ENCODE data around the gene ATP2C1. TPM values are rescaled to one million over a fixed set of nuclear protein-coding genes. Genes with fewer than 3 reads are reported as not detected.

ATP2C1 gene
- total and polyA plus RNA-seq, 2 experiments from 2014 or later, result 28.1 to 75.7 TPM

DNA sequence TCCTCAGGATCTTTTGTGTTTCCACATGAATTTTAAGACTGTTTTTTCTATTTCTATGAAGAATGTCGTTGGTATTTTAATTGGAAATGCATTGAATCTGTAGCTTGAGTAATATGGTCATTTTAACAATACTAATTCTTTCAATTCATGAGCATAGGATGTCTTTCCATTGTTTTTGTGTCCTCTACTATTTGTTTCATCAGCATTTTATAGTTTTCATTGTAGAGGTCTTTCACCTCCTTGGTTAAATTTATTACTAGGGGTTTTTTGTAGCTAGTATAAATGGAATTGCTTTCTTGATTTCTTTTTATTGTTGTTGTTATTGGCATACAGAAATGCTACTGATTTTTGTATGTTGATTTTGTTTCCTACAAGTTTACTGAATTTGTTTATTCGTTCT lies 17.3 kb upstream of the ATP2C1 start:
- no peak for ATAC-seq
- Mint-ChIP-seq H3K4me1 (no peaks in the 10 kb centered on the region), H3K36me3 (ENCODE audit: low read depth) (no peaks in the 10 kb centered on the region), H3K9me3 (peaks cover 13% of the 10 kb centered on the region; the same call in 1 of the 3 replicates), H3K27ac (no peak overlapping the region), H3K27me3 (ENCODE audit: insufficient read depth, low read depth, poor library complexity) (peaks cover 1% of the 10 kb centered on the region), H3K4me3 (no peak overlapping the region)
- Histone ChIP-seq H3K27ac (ENCODE audit: low read depth) (no peak overlapping the region), H3F3A (replicated peaks; ENCODE audit: low read depth) (no peaks in the 10 kb centered on the region), H3K27me3 (ENCODE audit: insufficient read depth) (no peaks in the 10 kb centered on the region), H4K20me1 (replicated peaks; ENCODE audit: insufficient read depth) (no peaks in the 10 kb centered on the region), H3K36me3 (ENCODE audit: insufficient read depth) (no peaks in the 10 kb centered on the region), H3K4me2 (no peak overlapping the region), H3K4me3 (no peak overlapping the region), H2AFZ (no peak overlapping the region), H3K4me1 (ENCODE audit: insufficient read depth) (no peaks in the 10 kb centered on the region), H3K9me2 (ENCODE audit: insufficient read depth) (no peaks in the 10 kb centered on the region), H3K79me2 (replicated peaks; ENCODE audit: insufficient read depth) (no peaks in the 10 kb centered on the region)
- DNase-seq (ENCODE audit: low spot score), result no peak
- TF ChIP-seq, protein P1, sequence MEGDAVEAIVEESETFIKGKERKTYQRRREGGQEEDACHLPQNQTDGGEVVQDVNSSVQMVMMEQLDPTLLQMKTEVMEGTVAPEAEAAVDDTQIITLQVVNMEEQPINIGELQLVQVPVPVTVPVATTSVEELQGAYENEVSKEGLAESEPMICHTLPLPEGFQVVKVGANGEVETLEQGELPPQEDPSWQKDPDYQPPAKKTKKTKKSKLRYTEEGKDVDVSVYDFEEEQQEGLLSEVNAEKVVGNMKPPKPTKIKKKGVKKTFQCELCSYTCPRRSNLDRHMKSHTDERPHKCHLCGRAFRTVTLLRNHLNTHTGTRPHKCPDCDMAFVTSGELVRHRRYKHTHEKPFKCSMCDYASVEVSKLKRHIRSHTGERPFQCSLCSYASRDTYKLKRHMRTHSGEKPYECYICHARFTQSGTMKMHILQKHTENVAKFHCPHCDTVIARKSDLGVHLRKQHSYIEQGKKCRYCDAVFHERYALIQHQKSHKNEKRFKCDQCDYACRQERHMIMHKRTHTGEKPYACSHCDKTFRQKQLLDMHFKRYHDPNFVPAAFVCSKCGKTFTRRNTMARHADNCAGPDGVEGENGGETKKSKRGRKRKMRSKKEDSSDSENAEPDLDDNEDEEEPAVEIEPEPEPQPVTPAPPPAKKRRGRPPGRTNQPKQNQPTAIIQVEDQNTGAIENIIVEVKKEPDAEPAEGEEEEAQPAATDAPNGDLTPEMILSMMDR (conservative IDR thresholded peaks at IDR 0.05; ENCODE audit: low read depth in 2 of 2), result no peak
- TF ChIP-seq ZNF114 (CRISPR knock-in tag; IDR thresholded peaks at IDR 0.05) (no peak), JUNB (IDR thresholded peaks at IDR 0.05; ENCODE audit: unreplicated experiment) (no peak), EZH2 (IDR thresholded peaks at IDR 0.05; ENCODE audit: low read depth, unreplicated experiment) (no peak), NANOG (IDR thresholded peaks at IDR 0.05; ENCODE audit: borderline replicate concordance) (no peak), POLR2AphosphoS5 (IDR thresholded peaks at IDR 0.05; ENCODE audit: low read depth) (no peak), CREB1 (CRISPR knock-in tag; IDR thresholded peaks at IDR 0.05; ENCODE audit: low read depth) (no peak), STAT1 (IDR thresholded peaks at IDR 0.05; ENCODE audit: unreplicated experiment) (no peak), EZH2phosphoT487 (IDR thresholded peaks at IDR 0.05; ENCODE audit: unreplicated experiment) (no peak), ZNF331 (CRISPR knock-in tag; IDR thresholded peaks at IDR 0.05; ENCODE audit: low read depth) (no peak)
- TF ChIP-seq, protein P2, sequence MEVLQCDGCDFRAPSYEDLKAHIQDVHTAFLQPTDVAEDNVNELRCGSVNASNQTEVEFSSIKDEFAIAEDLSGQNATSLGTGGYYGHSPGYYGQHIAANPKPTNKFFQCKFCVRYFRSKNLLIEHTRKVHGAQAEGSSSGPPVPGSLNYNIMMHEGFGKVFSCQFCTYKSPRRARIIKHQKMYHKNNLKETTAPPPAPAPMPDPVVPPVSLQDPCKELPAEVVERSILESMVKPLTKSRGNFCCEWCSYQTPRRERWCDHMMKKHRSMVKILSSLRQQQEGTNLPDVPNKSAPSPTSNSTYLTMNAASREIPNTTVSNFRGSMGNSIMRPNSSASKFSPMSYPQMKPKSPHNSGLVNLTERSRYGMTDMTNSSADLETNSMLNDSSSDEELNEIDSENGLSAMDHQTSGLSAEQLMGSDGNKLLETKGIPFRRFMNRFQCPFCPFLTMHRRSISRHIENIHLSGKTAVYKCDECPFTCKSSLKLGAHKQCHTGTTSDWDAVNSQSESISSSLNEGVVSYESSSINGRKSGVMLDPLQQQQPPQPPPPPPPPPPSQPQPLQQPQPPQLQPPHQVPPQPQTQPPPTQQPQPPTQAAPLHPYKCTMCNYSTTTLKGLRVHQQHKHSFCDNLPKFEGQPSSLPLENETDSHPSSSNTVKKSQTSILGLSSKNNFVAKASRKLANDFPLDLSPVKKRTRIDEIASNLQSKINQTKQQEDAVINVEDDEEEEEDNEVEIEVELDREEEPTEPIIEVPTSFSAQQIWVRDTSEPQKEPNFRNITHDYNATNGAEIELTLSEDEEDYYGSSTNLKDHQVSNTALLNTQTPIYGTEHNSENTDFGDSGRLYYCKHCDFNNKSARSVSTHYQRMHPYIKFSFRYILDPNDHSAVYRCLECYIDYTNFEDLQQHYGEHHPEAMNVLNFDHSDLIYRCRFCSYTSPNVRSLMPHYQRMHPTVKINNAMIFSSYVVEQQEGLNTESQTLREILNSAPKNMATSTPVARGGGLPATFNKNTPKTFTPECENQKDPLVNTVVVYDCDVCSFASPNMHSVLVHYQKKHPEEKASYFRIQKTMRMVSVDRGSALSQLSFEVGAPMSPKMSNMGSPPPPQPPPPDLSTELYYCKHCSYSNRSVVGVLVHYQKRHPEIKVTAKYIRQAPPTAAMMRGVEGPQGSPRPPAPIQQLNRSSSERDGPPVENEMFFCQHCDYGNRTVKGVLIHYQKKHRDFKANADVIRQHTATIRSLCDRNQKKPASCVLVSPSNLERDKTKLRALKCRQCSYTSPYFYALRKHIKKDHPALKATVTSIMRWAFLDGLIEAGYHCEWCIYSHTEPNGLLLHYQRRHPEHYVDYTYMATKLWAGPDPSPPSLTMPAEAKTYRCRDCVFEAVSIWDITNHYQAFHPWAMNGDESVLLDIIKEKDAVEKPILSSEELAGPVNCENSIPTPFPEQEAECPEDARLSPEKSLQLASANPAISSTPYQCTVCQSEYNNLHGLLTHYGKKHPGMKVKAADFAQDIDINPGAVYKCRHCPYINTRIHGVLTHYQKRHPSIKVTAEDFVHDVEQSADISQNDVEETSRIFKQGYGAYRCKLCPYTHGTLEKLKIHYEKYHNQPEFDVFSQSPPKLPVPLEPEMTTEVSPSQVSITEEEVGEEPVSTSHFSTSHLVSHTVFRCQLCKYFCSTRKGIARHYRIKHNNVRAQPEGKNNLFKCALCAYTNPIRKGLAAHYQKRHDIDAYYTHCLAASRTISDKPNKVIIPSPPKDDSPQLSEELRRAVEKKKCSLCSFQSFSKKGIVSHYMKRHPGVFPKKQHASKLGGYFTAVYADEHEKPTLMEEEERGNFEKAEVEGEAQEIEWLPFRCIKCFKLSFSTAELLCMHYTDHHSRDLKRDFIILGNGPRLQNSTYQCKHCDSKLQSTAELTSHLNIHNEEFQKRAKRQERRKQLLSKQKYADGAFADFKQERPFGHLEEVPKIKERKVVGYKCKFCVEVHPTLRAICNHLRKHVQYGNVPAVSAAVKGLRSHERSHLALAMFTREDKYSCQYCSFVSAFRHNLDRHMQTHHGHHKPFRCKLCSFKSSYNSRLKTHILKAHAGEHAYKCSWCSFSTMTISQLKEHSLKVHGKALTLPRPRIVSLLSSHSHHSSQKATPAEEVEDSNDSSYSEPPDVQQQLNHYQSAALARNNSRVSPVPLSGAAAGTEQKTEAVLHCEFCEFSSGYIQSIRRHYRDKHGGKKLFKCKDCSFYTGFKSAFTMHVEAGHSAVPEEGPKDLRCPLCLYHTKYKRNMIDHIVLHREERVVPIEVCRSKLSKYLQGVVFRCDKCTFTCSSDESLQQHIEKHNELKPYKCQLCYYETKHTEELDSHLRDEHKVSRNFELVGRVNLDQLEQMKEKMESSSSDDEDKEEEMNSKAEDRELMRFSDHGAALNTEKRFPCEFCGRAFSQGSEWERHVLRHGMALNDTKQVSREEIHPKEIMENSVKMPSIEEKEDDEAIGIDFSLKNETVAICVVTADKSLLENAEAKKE (CRISPR knock-in tag; IDR thresholded peaks at IDR 0.05), result no peak
- TF ChIP-seq, protein P3, sequence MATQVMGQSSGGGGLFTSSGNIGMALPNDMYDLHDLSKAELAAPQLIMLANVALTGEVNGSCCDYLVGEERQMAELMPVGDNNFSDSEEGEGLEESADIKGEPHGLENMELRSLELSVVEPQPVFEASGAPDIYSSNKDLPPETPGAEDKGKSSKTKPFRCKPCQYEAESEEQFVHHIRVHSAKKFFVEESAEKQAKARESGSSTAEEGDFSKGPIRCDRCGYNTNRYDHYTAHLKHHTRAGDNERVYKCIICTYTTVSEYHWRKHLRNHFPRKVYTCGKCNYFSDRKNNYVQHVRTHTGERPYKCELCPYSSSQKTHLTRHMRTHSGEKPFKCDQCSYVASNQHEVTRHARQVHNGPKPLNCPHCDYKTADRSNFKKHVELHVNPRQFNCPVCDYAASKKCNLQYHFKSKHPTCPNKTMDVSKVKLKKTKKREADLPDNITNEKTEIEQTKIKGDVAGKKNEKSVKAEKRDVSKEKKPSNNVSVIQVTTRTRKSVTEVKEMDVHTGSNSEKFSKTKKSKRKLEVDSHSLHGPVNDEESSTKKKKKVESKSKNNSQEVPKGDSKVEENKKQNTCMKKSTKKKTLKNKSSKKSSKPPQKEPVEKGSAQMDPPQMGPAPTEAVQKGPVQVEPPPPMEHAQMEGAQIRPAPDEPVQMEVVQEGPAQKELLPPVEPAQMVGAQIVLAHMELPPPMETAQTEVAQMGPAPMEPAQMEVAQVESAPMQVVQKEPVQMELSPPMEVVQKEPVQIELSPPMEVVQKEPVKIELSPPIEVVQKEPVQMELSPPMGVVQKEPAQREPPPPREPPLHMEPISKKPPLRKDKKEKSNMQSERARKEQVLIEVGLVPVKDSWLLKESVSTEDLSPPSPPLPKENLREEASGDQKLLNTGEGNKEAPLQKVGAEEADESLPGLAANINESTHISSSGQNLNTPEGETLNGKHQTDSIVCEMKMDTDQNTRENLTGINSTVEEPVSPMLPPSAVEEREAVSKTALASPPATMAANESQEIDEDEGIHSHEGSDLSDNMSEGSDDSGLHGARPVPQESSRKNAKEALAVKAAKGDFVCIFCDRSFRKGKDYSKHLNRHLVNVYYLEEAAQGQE (IDR thresholded peaks at IDR 0.05; ENCODE audit: unreplicated experiment), result no peak
- TF ChIP-seq, protein P4, sequence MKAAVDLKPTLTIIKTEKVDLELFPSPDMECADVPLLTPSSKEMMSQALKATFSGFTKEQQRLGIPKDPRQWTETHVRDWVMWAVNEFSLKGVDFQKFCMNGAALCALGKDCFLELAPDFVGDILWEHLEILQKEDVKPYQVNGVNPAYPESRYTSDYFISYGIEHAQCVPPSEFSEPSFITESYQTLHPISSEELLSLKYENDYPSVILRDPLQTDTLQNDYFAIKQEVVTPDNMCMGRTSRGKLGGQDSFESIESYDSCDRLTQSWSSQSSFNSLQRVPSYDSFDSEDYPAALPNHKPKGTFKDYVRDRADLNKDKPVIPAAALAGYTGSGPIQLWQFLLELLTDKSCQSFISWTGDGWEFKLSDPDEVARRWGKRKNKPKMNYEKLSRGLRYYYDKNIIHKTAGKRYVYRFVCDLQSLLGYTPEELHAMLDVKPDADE (IDR thresholded peaks at IDR 0.05), result no peak

All from GM23338 (cell line).